ENCODE data around the gene LRRC53. TPM values are rescaled to one million over a fixed set of nuclear protein-coding genes. Genes with fewer than 3 reads are reported as not detected.

The LRRC53 gene, protein sequence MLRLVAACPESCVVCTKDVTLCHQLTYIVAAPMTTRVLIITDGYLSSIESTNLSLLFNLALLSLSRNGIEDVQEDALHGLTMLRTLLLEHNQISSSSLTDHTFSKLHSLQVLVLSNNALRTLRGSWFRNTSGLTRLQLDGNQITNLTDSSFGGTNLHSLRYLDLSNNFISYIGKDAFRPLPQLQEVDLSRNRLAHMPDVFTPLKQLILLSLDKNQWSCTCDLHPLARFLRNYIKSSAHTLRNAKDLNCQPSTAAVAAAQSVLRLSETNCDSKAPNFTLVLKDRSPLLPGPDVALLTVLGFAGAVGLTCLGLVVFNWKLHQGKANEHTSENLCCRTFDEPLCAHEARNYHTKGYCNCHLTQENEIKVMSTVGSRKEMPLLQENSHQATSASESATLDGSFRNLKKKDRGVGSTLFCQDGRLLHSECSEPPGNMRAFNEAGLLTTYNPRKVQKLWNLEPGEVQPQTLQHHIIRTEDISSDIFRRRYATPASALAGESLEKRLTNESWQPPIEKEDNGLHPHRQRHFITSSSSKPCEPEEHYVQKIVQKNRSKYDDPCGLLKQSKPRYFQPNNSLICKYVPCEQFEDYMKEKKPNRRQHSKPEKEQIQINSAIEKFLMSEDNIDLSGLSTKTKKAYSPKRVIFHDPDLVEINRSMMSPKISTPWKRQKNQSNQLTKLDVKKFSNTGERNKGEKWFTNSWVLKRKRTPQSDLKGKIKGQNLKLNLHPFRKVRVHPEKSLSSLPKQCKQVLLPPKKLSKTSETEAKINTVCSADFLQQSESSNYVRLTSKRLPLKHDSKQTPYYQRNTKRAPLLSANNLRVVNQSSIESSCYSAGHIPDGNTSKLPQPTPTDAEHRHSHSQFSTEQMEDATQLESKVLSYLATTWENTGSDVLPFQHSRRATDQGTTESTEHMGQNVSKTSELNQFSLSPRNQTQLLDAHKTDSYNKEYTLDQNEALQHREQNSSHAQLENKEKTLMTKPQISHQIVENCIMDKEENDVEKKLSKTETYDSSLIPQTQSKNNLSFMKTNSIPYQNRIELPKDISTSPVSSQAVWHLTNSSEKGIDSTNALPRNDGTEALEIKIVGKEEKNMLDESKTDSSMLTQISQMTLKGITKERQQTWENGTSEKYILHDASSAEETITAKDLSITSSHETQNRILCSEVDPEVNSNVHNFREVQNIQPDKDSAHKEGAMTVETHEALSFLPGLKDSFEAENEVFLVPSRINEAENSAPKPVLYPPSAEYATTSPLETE
- not detected in 2 replicates for total RNA-seq

GRCh38 chr1:74512170-74512915, at the start of gene LRRC53:
Gene LRRC53, minus strand, starts transcription at chr1:74512611. Its CDS starts 29,262 bp downstream, at chr1:74483349.
- TF ChIP-seq, protein P1, sequence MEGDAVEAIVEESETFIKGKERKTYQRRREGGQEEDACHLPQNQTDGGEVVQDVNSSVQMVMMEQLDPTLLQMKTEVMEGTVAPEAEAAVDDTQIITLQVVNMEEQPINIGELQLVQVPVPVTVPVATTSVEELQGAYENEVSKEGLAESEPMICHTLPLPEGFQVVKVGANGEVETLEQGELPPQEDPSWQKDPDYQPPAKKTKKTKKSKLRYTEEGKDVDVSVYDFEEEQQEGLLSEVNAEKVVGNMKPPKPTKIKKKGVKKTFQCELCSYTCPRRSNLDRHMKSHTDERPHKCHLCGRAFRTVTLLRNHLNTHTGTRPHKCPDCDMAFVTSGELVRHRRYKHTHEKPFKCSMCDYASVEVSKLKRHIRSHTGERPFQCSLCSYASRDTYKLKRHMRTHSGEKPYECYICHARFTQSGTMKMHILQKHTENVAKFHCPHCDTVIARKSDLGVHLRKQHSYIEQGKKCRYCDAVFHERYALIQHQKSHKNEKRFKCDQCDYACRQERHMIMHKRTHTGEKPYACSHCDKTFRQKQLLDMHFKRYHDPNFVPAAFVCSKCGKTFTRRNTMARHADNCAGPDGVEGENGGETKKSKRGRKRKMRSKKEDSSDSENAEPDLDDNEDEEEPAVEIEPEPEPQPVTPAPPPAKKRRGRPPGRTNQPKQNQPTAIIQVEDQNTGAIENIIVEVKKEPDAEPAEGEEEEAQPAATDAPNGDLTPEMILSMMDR (conservative IDR thresholded peaks at IDR 0.05; ENCODE audit: low read depth, low read length): no peak
- no peak within 1 kb of the TSS for H3K4me3 ChIP-seq (ENCODE audit: low read depth, low read length)
- no peak for DNase-seq (ENCODE audit: low read depth)

GRCh38 chr1:74549932-74550331, 37.5 kb upstream of the LRRC53 start:
- TF ChIP-seq, protein P1 (conservative IDR thresholded peaks at IDR 0.05; ENCODE audit: low read depth, low read length): no peak
- no peak for DNase-seq (ENCODE audit: low read depth)
- H3K4me3 ChIP-seq (ENCODE audit: low read depth, low read length): no peak overlapping the region

GRCh38 chr1:74548961-74549750, 36.7 kb upstream of the LRRC53 start:
- TF ChIP-seq, protein P1 (conservative IDR thresholded peaks at IDR 0.05; ENCODE audit: low read depth, low read length): no peak
- no peak overlapping the region for H3K4me3 ChIP-seq (ENCODE audit: low read depth, low read length)
- DNase-seq (ENCODE audit: low read depth): no peak

DNA sequence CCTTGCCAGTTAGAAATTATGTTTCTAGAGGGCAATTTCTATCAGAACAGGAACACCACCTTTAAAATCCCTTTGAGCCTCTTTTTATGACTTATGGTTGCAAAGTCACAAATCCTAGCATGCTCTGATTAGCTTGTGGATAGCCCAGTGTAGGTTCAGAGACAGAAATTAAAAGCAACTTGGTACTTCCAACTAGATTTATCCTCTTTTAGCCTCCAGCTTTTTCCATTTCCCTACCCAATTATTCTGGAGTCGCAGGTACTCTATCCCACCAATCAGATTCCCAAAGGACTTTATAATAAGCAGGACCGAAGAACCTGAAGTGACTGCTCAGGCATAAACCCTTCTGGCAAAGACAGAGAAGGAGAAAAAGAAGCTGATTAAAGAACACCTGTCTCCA, 33.4 kb upstream of the LRRC53 start:
- TF ChIP-seq, protein P1 (conservative IDR thresholded peaks at IDR 0.05; ENCODE audit: low read depth, low read length): no peak

DNA sequence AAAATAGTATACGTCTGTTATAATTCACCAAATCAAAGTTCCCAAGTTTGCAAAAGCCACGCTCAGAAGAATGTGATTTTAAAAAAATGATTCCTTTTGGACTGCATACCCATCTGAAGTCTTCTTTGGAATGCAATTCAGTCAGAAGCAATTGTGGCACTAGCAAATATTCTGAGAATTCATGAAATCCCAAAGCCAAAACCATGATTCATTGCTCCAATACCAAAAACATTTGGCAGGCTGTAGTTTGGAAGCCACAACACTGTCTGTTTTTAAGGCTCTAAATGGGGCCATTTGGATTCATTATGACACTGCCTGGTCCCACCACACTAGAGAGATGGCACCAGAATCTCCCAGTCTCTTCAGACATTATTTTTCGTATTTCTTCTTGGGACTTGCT, 21.8 kb upstream of the LRRC53 start:
- H3K4me3 ChIP-seq (ENCODE audit: low read depth, low read length): no peak overlapping the region
- no peak for DNase-seq (ENCODE audit: low read depth)
- TF ChIP-seq, protein P1 (conservative IDR thresholded peaks at IDR 0.05; ENCODE audit: low read depth, low read length): no peak

More for the DNA sequence above, 33.4 kb upstream of the LRRC53 start:
- no peak overlapping the region for H3K4me3 ChIP-seq (ENCODE audit: low read depth, low read length)
- no peak for DNase-seq (ENCODE audit: low read depth)
